Esophagus muscularis mucosa (tissue), 4 donors: ENCODE results near the gene SYNPO2.

Experiments used
- EP300 ChIP-seq: sonication (generic); formaldehyde crosslinking; IDR thresholded peaks from one replicate; pipeline ENCODE4 v1.6.1; 2017; ENCODE audit warnings: antibody characterized with exemption
- POLR2A ChIP-seq: fragments of 450-650 bp; IDR thresholded peaks from one replicate; pipeline ENCODE4 v1.6.1; 2017; ENCODE audit warnings: antibody characterized with exemption, moderate library complexity, mild to moderate bottlenecking, low read depth
- POLR2AphosphoS5 ChIP-seq, 2 donors: sonication (generic); formaldehyde crosslinking; IDR thresholded peaks; one replicate each; pipeline ENCODE4 v1.6.1; 2017; ENCODE audit warnings: antibody characterized with exemption in 2 of 2
- TF ChIP-seq, protein P1 (sequence below), 3 experiments: fragments of 200-600 bp in 2 of 3; fragments of 450-650 bp in 1 of 3; sonication (generic) in 2 of 3; IDR thresholded peaks; one replicate each; pipeline ENCODE4 v1.5.1; 2017 to 2019; ENCODE audit warnings: antibody characterized with exemption in 3 of 3, mild to moderate bottlenecking in 2 of 3, moderate library complexity in 1 of 3

- TF ChIP-seq, protein P1, sequence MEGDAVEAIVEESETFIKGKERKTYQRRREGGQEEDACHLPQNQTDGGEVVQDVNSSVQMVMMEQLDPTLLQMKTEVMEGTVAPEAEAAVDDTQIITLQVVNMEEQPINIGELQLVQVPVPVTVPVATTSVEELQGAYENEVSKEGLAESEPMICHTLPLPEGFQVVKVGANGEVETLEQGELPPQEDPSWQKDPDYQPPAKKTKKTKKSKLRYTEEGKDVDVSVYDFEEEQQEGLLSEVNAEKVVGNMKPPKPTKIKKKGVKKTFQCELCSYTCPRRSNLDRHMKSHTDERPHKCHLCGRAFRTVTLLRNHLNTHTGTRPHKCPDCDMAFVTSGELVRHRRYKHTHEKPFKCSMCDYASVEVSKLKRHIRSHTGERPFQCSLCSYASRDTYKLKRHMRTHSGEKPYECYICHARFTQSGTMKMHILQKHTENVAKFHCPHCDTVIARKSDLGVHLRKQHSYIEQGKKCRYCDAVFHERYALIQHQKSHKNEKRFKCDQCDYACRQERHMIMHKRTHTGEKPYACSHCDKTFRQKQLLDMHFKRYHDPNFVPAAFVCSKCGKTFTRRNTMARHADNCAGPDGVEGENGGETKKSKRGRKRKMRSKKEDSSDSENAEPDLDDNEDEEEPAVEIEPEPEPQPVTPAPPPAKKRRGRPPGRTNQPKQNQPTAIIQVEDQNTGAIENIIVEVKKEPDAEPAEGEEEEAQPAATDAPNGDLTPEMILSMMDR (IDR thresholded peaks at IDR 0.05) = no peak
- TF ChIP-seq POLR2A (no peak), POLR2AphosphoS5 (IDR thresholded peaks at IDR 0.05) (no peak), EP300 (no peak)
Observed at GRCh38 chr4:118872181-118872580, 16.5 kb upstream of the SYNPO2 start.
